DND-41 (cell line): ENCODE data around the gene PBRM1.

ENCODE experiments used
- EZH2 ChIP-seq: IDR thresholded peaks from 3 replicates; pipeline ENCODE4 v1.6.1; 2012; ENCODE audit warnings: borderline replicate concordance, low read depth, mild to moderate bottlenecking, moderate library complexity, low read length, inconsistent platforms; ENCODE audit not compliant: severe bottlenecking
- TF ChIP-seq, protein P1 (sequence below): IDR thresholded peaks from 2 replicates; pipeline ENCODE4 v1.5.1; 2012; ENCODE audit warnings: borderline replicate concordance, low read length, moderate library complexity, mild to moderate bottlenecking; ENCODE audit not compliant: poor library complexity, severe bottlenecking; ENCODE audit errors: extremely low read depth

DNA sequence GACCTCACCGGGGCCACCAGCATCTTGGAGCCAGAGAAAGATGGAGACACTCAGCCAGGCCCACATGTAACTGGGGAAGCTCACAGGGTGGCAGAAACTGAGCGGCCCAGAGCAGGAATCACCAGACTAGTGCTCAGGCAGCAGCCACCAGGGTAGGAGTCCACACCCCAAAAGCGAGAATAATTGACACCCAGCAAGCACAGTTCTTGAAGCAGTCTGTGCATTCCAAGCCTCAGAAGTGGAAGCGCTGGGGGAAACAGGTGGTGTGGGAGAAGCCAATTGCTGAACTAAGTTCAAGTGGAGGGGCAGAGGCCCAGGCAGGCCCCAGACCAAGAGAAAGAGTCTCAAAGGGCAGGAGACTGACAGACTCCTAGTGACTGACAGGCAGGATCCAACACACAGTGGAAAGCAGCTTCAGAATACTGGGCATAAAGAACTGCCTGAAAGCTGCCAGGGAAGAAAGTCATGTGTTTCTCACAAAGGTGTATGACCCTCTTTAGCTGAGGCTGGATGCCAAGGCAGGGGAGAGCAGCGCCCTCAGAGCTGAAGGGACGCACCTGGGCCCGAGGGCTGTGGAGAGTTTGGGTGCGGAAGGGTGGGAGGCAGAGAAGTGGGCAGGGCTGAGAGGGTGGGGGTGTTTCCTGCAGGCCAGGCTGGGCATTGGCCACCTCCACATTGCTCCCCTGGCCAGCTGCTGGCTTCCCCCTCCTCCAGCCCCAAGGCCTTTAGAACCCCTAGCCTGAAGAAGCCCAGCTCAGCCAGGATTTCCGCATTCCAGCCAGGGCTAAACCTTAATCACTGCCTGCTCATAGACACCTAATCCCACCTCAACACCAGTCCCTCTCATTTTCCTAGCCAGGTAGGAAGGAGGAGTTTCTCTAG lies 159.8 kb downstream of the PBRM1 start:
- TF ChIP-seq EZH2 = no peak
- TF ChIP-seq, protein P1, sequence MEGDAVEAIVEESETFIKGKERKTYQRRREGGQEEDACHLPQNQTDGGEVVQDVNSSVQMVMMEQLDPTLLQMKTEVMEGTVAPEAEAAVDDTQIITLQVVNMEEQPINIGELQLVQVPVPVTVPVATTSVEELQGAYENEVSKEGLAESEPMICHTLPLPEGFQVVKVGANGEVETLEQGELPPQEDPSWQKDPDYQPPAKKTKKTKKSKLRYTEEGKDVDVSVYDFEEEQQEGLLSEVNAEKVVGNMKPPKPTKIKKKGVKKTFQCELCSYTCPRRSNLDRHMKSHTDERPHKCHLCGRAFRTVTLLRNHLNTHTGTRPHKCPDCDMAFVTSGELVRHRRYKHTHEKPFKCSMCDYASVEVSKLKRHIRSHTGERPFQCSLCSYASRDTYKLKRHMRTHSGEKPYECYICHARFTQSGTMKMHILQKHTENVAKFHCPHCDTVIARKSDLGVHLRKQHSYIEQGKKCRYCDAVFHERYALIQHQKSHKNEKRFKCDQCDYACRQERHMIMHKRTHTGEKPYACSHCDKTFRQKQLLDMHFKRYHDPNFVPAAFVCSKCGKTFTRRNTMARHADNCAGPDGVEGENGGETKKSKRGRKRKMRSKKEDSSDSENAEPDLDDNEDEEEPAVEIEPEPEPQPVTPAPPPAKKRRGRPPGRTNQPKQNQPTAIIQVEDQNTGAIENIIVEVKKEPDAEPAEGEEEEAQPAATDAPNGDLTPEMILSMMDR = no peak
